Trophoblast cell (in vitro differentiated cells and primary cell): ENCODE results near the gene TCERG1L.

Experiments
- DNase-seq, 2 donors: peaks; one replicate each; pipeline ENCODE4 v3.0.0-alpha.2; 2016
- H2AFZ ChIP-seq: 2 replicates; pipeline ENCODE4 v1.6.1; 2013; ENCODE audit warnings: low read length, moderate library complexity, mild to moderate bottlenecking; ENCODE audit not compliant: insufficient read depth, poor library complexity
- H2AK5ac ChIP-seq: 2 replicates; pipeline ENCODE4 v1.6.1; 2013; ENCODE audit warnings: mild to moderate bottlenecking, low read length
- H2BK120ac ChIP-seq: 2 replicates; pipeline ENCODE4 v1.6.1; 2013; ENCODE audit warnings: low read length, mild to moderate bottlenecking, moderate library complexity; ENCODE audit not compliant: insufficient read depth, poor library complexity
- H2BK12ac ChIP-seq: 2 replicates; pipeline ENCODE4 v1.6.1; 2013; ENCODE audit warnings: mild to moderate bottlenecking, low read length, moderate library complexity
- H2BK5ac ChIP-seq: 2 replicates; pipeline ENCODE4 v1.6.1; 2013; ENCODE audit warnings: low read length, low read depth, moderate library complexity, mild to moderate bottlenecking; ENCODE audit not compliant: poor library complexity
- H3K14ac ChIP-seq: 2 replicates; pipeline ENCODE4 v1.6.1; 2013; ENCODE audit warnings: mild to moderate bottlenecking, low read length
- H3K18ac ChIP-seq: 2 replicates; pipeline ENCODE4 v1.6.1; 2013; ENCODE audit warnings: mild to moderate bottlenecking, low read length
- H3K23ac ChIP-seq: 2 replicates; pipeline ENCODE4 v1.6.1; 2013; ENCODE audit warnings: low read length
- H3K27ac ChIP-seq: 2 replicates; pipeline ENCODE4 v1.5.1; 2013; ENCODE audit warnings: low read depth, mild to moderate bottlenecking, inconsistent platforms, low read length, moderate library complexity
- H3K27me3 ChIP-seq: 2 replicates; pipeline ENCODE4 v1.6.1; 2013; ENCODE audit warnings: inconsistent platforms, mild to moderate bottlenecking, low read length, moderate library complexity; ENCODE audit not compliant: insufficient read depth
- H3K36me3 ChIP-seq, 2 experiments: 1 replicate in 1 of 2; 2 replicates in 1 of 2; pipeline ENCODE4 v1.6.1; 2013; ENCODE audit warnings: low read length in 2 of 2, mild to moderate bottlenecking in 2 of 2, moderate library complexity in 1 of 2; ENCODE audit not compliant: insufficient read depth in 2 of 2, control insufficient read depth in 1 of 2
- H3K4ac ChIP-seq: 2 replicates; pipeline ENCODE4 v1.6.1; 2013; ENCODE audit warnings: low read depth, mild to moderate bottlenecking, low read length, moderate library complexity
- H3K4me1 ChIP-seq, 2 experiments: 1 replicate in 1 of 2; 2 replicates in 1 of 2; pipeline ENCODE4 v1.6.1; 2013; ENCODE audit warnings: low read length in 2 of 2, mild to moderate bottlenecking in 2 of 2, moderate library complexity in 1 of 2; ENCODE audit not compliant: insufficient read depth in 2 of 2, control insufficient read depth in 1 of 2
- H3K4me2 ChIP-seq: 2 replicates; pipeline ENCODE4 v1.6.1; 2013; ENCODE audit warnings: inconsistent platforms, mild to moderate bottlenecking, low read length, moderate library complexity
- H3K4me3 ChIP-seq: 2 replicates; pipeline ENCODE4 v1.5.1; 2013; ENCODE audit warnings: mild to moderate bottlenecking, low read depth, low read length, inconsistent platforms
- H3K79me1 ChIP-seq: one replicate; pipeline ENCODE4 v1.6.1; 2013; ENCODE audit warnings: low read length
- H3K79me2 ChIP-seq: 2 replicates; pipeline ENCODE4 v1.6.1; 2013; ENCODE audit warnings: low read length, mild to moderate bottlenecking; ENCODE audit not compliant: control insufficient read depth, insufficient read depth, poor library complexity
- H3K9ac ChIP-seq: 2 replicates; pipeline ENCODE4 v1.6.1; 2013; ENCODE audit warnings: mild to moderate bottlenecking, low read length
- H3K9me3 ChIP-seq: 2 replicates; pipeline ENCODE4 v1.6.1; 2013; ENCODE audit warnings: low read depth, mild to moderate bottlenecking, control low read depth, inconsistent platforms, low read length; ENCODE audit not compliant: insufficient read depth
- H4K12ac ChIP-seq: 2 replicates; pipeline ENCODE4 v1.6.1; 2013; ENCODE audit warnings: low read depth, mild to moderate bottlenecking, low read length, moderate library complexity
- H4K8ac ChIP-seq: 2 replicates; pipeline ENCODE4 v1.6.1; 2013; ENCODE audit warnings: low read depth, mild to moderate bottlenecking, low read length, moderate library complexity
- H4K91ac ChIP-seq: one replicate; pipeline ENCODE4 v1.6.1; 2013; ENCODE audit warnings: low read depth, mild to moderate bottlenecking, low read length, moderate library complexity
- WGBS: extraction: QIAGEN DNeasy Blood & Tissue Kit; methylation state at CpG from one replicate; pipeline ENCODE4 v1.1.7; 2013; ENCODE audit warnings: missing lambda C conversion rate; ENCODE audit not compliant: insufficient read length, insufficient coverage; ENCODE audit errors: extremely low coverage; 5-methylcytosine and 5-hydroxymethylcytosine counted together

The TCERG1L gene

DNA sequence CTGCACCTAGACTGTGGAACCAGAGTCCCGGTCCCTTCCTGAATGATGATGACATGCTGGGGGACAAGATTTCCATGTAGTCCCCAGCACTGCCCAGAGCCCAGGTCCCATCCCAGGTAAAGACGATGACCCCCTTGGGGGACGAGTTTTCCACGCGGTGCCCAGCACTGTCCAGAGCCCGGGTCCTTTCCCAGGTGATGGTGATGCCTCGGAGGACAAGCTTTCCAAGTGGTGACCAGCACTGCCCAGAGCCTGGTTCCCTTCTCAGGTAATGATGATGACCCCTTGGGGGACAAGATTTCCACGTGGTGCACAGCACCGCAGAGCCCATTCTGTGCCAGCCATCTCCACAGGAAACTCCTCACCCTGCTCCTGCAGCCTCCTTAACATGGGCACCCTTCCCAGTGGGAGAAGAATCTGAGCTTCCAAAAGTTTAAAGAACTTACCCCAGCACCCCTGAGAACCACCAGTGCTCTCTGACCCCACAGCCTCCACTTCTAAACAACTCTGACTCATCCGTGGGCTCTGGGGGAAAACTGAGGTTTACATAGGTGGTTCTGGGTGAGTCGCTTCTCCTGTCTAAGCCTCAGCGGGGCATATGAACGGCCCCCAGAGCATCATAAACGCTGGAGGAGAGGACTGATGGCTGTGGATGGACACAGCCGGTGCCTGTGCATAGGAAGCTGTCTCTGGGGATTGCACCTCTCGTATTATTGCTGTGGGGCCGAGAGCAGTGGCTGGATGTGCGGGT is 233.2 kb downstream of the TCERG1L start:
- Histone ChIP-seq H3K4me1 (peaks cover 7 to 16% of the 10 kb centered on the region in 2 experiments), H3K18ac (no peak overlapping the region), H3K79me2 (no peaks in the 10 kb centered on the region), H4K8ac (no peak overlapping the region), H3K9me3 (peaks cover 5% of the 10 kb centered on the region), H3K27me3 (no peaks in the 10 kb centered on the region), H2AFZ (no peak overlapping the region), H4K91ac (no peak overlapping the region), H3K14ac (no peak overlapping the region), H3K4me3 (no peak overlapping the region), H3K9ac (no peak overlapping the region), H3K79me1 (no peaks in the 10 kb centered on the region), H2BK5ac (no peak overlapping the region), H3K27ac (no peak overlapping the region), H3K4ac (no peak overlapping the region), H3K36me3 (no peaks in the 10 kb centered on the region), H4K12ac (no peak overlapping the region), H2AK5ac (no peak overlapping the region), H3K23ac (no peak overlapping the region), H2BK120ac (no peak overlapping the region), H3K4me2 (no peak overlapping the region), H2BK12ac (no peak overlapping the region)
- no CpG with 5 or more reads among the region's 18 CpGs for WGBS
- no peak for DNase-seq

- Histone ChIP-seq H2BK5ac (no peak overlapping the region), H2BK120ac (no peak overlapping the region), H3K4ac (no peak overlapping the region), H3K23ac (no peak overlapping the region), H3K9ac (no peak overlapping the region), H3K79me1 (no peaks in the 10 kb centered on the region), H3K36me3 (no peaks in the 10 kb centered on the region), H2AK5ac (no peak overlapping the region), H3K27me3 (no peaks in the 10 kb centered on the region), H3K14ac (no peak overlapping the region), H4K91ac (no peak overlapping the region), H2BK12ac (no peak overlapping the region), H3K79me2 (no peaks in the 10 kb centered on the region), H4K12ac (no peak overlapping the region), H3K4me3 (no peak overlapping the region), H3K9me3 (peaks cover 5% of the 10 kb centered on the region), H3K27ac (no peak overlapping the region), H2AFZ (no peak overlapping the region), H3K18ac (no peak overlapping the region), H3K4me1 (peaks cover 7 to 16% of the 10 kb centered on the region in 2 experiments), H4K8ac (no peak overlapping the region), H3K4me2 (no peak overlapping the region)
- DNase-seq = no peak
- no CpG with 5 or more reads among the region's 6 CpGs for WGBS
Measured at GRCh38 chr10:131077724-131078123, 233.8 kb downstream of the TCERG1L start.

DNA sequence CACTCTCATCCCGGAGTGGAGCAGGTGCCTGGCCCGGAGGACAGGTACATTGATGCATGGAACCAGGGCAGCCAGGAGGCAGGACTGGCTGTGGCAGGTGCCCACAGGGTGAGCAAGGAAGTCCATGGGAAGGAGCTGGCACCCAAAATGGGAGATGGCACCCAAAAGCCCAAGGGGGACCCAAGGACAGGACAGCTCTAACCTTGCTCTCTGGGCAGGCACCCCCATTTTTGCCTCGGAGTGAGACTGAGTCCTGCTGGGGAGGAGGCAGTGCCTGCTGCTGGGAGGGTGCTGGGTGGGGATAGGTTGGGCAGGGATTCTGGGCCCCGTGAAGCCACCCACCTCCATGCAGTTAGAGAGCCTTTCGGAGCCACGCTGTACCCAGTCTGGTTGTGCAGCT is 234.5 kb downstream of the TCERG1L start:
- Histone ChIP-seq H3K4me3 (no peak overlapping the region), H2AFZ (no peak overlapping the region), H4K12ac (no peak overlapping the region), H3K9ac (no peak overlapping the region), H3K4me2 (no peak overlapping the region), H3K79me2 (no peaks in the 10 kb centered on the region), H4K91ac (peak overlapping the region; percentile 22), H2BK120ac (no peak overlapping the region), H3K79me1 (no peaks in the 10 kb centered on the region), H2AK5ac (no peak overlapping the region), H3K27me3 (no peaks in the 10 kb centered on the region), H3K27ac (no peak overlapping the region), H3K14ac (no peak overlapping the region), H4K8ac (no peak overlapping the region), H3K36me3 (no peaks in the 10 kb centered on the region), H3K18ac (no peak overlapping the region), H3K4ac (no peak overlapping the region), H3K4me1 (peaks cover 7 to 16% of the 10 kb centered on the region in 2 experiments), H3K9me3 (peaks cover 5% of the 10 kb centered on the region), H2BK5ac (no peak overlapping the region), H2BK12ac (no peak overlapping the region), H3K23ac (no peak overlapping the region)
- DNase-seq = no peak
- whole genome bisulfite sequencing = no CpG with 5 or more reads among the region's 6 CpGs

GRCh38 chr10:131076356-131076755 is 235.2 kb downstream of the TCERG1L start:
- H3K9me3 ChIP-seq = peaks cover 5% of the 10 kb centered on the region
- no peaks in the 10 kb centered on the region for H3K27me3 ChIP-seq
- no peak overlapping the region for H3K9ac ChIP-seq
- H3K4me3 ChIP-seq = no peak overlapping the region
- no peak overlapping the region for H2BK120ac ChIP-seq
- no peak overlapping the region for H3K14ac ChIP-seq
- no peak overlapping the region for H2BK12ac ChIP-seq
- no peak for DNase-seq
- H3K4ac ChIP-seq = no peak overlapping the region
- H2AK5ac ChIP-seq = no peak overlapping the region
- no peak overlapping the region for H4K12ac ChIP-seq
- H4K8ac ChIP-seq = no peak overlapping the region
- no peaks in the 10 kb centered on the region for H3K36me3 ChIP-seq
- no peaks in the 10 kb centered on the region for H3K79me2 ChIP-seq
- no peak overlapping the region for H2AFZ ChIP-seq
- H3K4me1 ChIP-seq = peaks cover 7 to 16% of the 10 kb centered on the region in 2 experiments
- no peak overlapping the region for H4K91ac ChIP-seq
- no peak overlapping the region for H3K18ac ChIP-seq
- no peak overlapping the region for H3K4me2 ChIP-seq
- no peak overlapping the region for H3K23ac ChIP-seq
- no peak overlapping the region for H3K27ac ChIP-seq
- WGBS = no CpG with 5 or more reads among the region's 8 CpGs
- H2BK5ac ChIP-seq = no peak overlapping the region
- H3K79me1 ChIP-seq = no peaks in the 10 kb centered on the region
